OCI-LY1 (cell line): Measurements from ENCODE around the gene NELFA.

Source experiments
- H2AFZ ChIP-seq: fragments of 200-600 bp; sonication (generic), shearing (Covaris generic); 2 replicates; pipeline ENCODE4 v1.6.0; 2014; ENCODE audit warnings: antibody characterized with exemption, mild to moderate bottlenecking, low read length
- H3F3A ChIP-seq: fragments of 200-600 bp; sonication (generic), shearing (Covaris generic); 2 replicates; pipeline ENCODE4 v1.6.0; 2014; ENCODE audit warnings: mild to moderate bottlenecking, antibody characterized with exemption, low read length, moderate library complexity; ENCODE audit not compliant: insufficient read depth
- H3K27ac ChIP-seq: fragments of 200-600 bp; sonication (generic); 2 replicates; pipeline ENCODE4 v1.5.1; 2014; ENCODE audit warnings: low read length, mixed run types, mild to moderate bottlenecking, low read depth; ENCODE audit not compliant: poor library complexity, severe bottlenecking
- H3K27me3 ChIP-seq: fragments of 200-600 bp; sonication (generic); 2 replicates; pipeline ENCODE4 v1.6.0; 2014; ENCODE audit warnings: antibody characterized with exemption, mild to moderate bottlenecking, low read length, moderate library complexity; ENCODE audit not compliant: insufficient read depth
- H3K36me3 ChIP-seq: fragments of 200-600 bp; sonication (generic); 2 replicates; pipeline ENCODE4 v1.6.1; 2014; ENCODE audit warnings: mild to moderate bottlenecking, antibody characterized with exemption, low read length, moderate library complexity, mixed read lengths; ENCODE audit not compliant: insufficient read depth
- H3K4me1 ChIP-seq: fragments of 200-600 bp; sonication (generic); 2 replicates; pipeline ENCODE4 v1.5.1; 2014; ENCODE audit warnings: mild to moderate bottlenecking, low read length, moderate library complexity; ENCODE audit not compliant: insufficient read depth, severe bottlenecking
- H3K4me2 ChIP-seq: fragments of 200-600 bp; sonication (generic), shearing (Covaris generic); 2 replicates; pipeline ENCODE4 v1.6.1; 2014; ENCODE audit warnings: low read length
- H3K4me3 ChIP-seq: fragments of 200-600 bp; sonication (generic); 2 replicates; pipeline ENCODE4 v1.5.1; 2014; ENCODE audit warnings: low read length, low read depth, mild to moderate bottlenecking, mixed read lengths; ENCODE audit not compliant: poor library complexity, severe bottlenecking
- H3K79me2 ChIP-seq: fragments of 200-600 bp; shearing (Covaris generic); 2 replicates; pipeline ENCODE4 v1.6.1; 2016; ENCODE audit warnings: mixed run types, low read length, mixed read lengths; ENCODE audit not compliant: insufficient read depth
- H3K9ac ChIP-seq: fragments of 200-600 bp; sonication (generic), shearing (Covaris generic); 2 replicates; pipeline ENCODE4 v1.6.1; 2014; ENCODE audit warnings: mild to moderate bottlenecking, low read length, mixed read lengths
- H3K9me2 ChIP-seq: fragments of 200-600 bp; sonication (generic), shearing (Covaris generic); 2 replicates; pipeline ENCODE4 v1.6.1; 2014; ENCODE audit warnings: low read depth, mild to moderate bottlenecking, low read length, mixed read lengths
- H3K9me3 ChIP-seq: fragments of 200-600 bp; shearing (Covaris generic); 2 replicates; pipeline ENCODE4 v1.6.1; 2014; ENCODE audit warnings: low read length, mixed read lengths
- H4K20me1 ChIP-seq: fragments of 200-600 bp; sonication (generic), shearing (Covaris generic); 2 replicates; pipeline ENCODE4 v1.6.0; 2016; ENCODE audit warnings: mild to moderate bottlenecking, low read length; ENCODE audit not compliant: insufficient read depth
- EZH2 ChIP-seq: fragments of 200-600 bp; sonication (generic), shearing (Covaris generic); IDR thresholded peaks from 2 replicates; pipeline ENCODE4 v1.8.0; 2017; ENCODE audit warnings: borderline replicate concordance, mixed run types, mild to moderate bottlenecking, antibody characterized with exemption, low read length, moderate library complexity, mixed read lengths
- TF ChIP-seq, protein P1 (sequence below): fragments of 200-600 bp; sonication (generic), shearing (Covaris generic); IDR thresholded peaks from 2 replicates; pipeline ENCODE4 v1.5.1; 2017; ENCODE audit warnings: mild to moderate bottlenecking, antibody characterized with exemption, low read length, moderate library complexity, mixed read lengths

NELFA gene

DNA sequence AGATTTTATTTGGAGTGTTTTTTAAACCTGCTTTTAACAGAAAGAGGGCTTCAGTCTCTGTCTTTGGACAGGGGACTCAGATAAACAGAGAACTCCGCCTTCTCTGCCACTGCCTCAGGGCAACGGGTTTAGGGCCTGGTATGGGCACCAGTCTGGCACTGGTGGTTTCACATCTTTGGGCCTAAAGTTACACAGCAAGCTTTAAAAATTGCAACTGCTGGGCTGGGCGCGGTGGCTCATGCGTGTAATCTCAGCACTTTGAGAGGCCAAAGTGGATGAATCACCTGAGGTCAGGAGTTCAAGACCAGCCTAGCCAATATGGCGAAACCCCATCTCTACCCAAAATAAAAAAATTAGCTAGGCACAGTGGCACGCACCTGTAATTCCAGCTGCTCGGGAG, 40.1 kb upstream of the NELFA start:
- no peak overlapping the region for H3K27ac ChIP-seq
- no peaks in the 10 kb centered on the region for H3K36me3 ChIP-seq
- H3K27me3 ChIP-seq: no peaks in the 10 kb centered on the region
- no peak overlapping the region for H3K4me2 ChIP-seq
- no peaks in the 10 kb centered on the region for H3K9me3 ChIP-seq
- H3K4me1 ChIP-seq: no peaks in the 10 kb centered on the region
- no peak overlapping the region for H3K9ac ChIP-seq
- no peak overlapping the region for H2AFZ ChIP-seq
- TF ChIP-seq EZH2: no peak
- TF ChIP-seq, protein P1, sequence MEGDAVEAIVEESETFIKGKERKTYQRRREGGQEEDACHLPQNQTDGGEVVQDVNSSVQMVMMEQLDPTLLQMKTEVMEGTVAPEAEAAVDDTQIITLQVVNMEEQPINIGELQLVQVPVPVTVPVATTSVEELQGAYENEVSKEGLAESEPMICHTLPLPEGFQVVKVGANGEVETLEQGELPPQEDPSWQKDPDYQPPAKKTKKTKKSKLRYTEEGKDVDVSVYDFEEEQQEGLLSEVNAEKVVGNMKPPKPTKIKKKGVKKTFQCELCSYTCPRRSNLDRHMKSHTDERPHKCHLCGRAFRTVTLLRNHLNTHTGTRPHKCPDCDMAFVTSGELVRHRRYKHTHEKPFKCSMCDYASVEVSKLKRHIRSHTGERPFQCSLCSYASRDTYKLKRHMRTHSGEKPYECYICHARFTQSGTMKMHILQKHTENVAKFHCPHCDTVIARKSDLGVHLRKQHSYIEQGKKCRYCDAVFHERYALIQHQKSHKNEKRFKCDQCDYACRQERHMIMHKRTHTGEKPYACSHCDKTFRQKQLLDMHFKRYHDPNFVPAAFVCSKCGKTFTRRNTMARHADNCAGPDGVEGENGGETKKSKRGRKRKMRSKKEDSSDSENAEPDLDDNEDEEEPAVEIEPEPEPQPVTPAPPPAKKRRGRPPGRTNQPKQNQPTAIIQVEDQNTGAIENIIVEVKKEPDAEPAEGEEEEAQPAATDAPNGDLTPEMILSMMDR: no peak
- no peaks in the 10 kb centered on the region for H3K9me2 ChIP-seq
- H3F3A ChIP-seq: no peaks in the 10 kb centered on the region
- no peak overlapping the region for H3K4me3 ChIP-seq
- H4K20me1 ChIP-seq: no peaks in the 10 kb centered on the region
- H3K79me2 ChIP-seq: no peaks in the 10 kb centered on the region

DNA sequence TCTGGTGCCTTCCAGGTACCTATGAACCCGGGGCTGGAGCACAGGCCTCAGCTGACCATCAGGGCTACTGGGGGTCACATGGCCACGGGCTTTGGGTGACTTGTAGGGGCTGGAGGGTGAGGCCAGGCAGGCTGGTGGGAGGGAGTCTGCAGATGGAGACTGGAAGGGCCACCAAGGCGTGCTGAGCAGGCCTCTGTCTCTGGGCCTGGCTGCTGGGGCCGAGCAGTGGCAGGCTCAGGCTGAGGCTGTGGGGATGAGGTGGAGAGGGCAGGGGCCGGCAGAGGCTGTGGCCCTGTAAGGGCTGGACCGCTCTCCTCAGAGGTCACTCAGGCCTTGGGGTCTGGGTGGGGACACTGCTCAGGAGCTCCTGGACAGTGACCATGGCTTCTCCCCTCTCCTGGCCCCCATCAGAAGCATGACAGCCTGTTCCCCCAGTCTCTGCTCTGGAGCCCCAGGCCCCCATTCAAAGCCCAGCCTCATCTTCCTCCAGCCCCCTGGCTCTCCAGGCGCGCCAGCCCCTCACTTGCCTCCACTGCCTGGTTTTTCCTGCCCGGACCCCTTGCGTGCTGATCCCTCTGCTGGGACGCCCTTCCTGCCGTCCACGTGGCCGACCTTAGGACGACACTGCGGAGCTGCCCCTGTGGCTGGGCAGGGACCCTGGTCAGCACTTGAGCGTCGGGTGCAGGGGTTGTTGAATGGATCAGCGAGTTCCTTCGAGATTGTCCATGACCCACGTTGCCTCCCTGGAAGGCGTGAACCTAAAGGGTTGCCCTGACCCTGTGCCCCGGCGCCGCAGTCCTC, 39.2 kb upstream of the NELFA start:
- Histone ChIP-seq H3K9me2 (no peaks in the 10 kb centered on the region), H3K4me1 (no peaks in the 10 kb centered on the region), H3K9ac (no peak overlapping the region), H3K9me3 (no peaks in the 10 kb centered on the region), H3K27me3 (no peaks in the 10 kb centered on the region), H3K36me3 (no peaks in the 10 kb centered on the region), H3F3A (no peaks in the 10 kb centered on the region), H4K20me1 (no peaks in the 10 kb centered on the region), H3K4me2 (no peak overlapping the region), H3K79me2 (no peaks in the 10 kb centered on the region), H2AFZ (no peak overlapping the region), H3K27ac (no peak overlapping the region), H3K4me3 (no peak overlapping the region)
- TF ChIP-seq, protein P1: no peak
- no peak for TF ChIP-seq EZH2

- Histone ChIP-seq H3K79me2 (no peaks in the 10 kb centered on the region), H3K27ac (no peak overlapping the region), H3K9me3 (no peaks in the 10 kb centered on the region), H2AFZ (no peak overlapping the region), H3K4me3 (no peak overlapping the region), H3K27me3 (no peaks in the 10 kb centered on the region), H3K9ac (no peak overlapping the region), H3K36me3 (no peaks in the 10 kb centered on the region), H3K9me2 (no peaks in the 10 kb centered on the region), H4K20me1 (no peaks in the 10 kb centered on the region), H3F3A (no peaks in the 10 kb centered on the region), H3K4me1 (no peaks in the 10 kb centered on the region), H3K4me2 (no peak overlapping the region)
- TF ChIP-seq, protein P1: no peak
- TF ChIP-seq EZH2: no peak
These were observed 38.4 kb upstream of the NELFA start for GRCh38 chr4:2047031-2047660.
